HG03558 (cell line): ENCODE measurements around the gene BLTP3B.
"Not testable (repeated sequence)": the region's sequence is repeated elsewhere in the genome, so short reads cannot be mapped to it uniquely, and the experiment has no call there.

ENCODE experiments used
- ATAC-seq: cut with Tn5 transposase; IDR thresholded peaks from one replicate; pipeline ENCODE4 v1.9.1; 2021; ENCODE audit warnings: moderate number of reproducible peaks; ENCODE audit not compliant: unreplicated experiment; ENCODE audit errors: extremely low read depth

The BLTP3B gene, protein sequence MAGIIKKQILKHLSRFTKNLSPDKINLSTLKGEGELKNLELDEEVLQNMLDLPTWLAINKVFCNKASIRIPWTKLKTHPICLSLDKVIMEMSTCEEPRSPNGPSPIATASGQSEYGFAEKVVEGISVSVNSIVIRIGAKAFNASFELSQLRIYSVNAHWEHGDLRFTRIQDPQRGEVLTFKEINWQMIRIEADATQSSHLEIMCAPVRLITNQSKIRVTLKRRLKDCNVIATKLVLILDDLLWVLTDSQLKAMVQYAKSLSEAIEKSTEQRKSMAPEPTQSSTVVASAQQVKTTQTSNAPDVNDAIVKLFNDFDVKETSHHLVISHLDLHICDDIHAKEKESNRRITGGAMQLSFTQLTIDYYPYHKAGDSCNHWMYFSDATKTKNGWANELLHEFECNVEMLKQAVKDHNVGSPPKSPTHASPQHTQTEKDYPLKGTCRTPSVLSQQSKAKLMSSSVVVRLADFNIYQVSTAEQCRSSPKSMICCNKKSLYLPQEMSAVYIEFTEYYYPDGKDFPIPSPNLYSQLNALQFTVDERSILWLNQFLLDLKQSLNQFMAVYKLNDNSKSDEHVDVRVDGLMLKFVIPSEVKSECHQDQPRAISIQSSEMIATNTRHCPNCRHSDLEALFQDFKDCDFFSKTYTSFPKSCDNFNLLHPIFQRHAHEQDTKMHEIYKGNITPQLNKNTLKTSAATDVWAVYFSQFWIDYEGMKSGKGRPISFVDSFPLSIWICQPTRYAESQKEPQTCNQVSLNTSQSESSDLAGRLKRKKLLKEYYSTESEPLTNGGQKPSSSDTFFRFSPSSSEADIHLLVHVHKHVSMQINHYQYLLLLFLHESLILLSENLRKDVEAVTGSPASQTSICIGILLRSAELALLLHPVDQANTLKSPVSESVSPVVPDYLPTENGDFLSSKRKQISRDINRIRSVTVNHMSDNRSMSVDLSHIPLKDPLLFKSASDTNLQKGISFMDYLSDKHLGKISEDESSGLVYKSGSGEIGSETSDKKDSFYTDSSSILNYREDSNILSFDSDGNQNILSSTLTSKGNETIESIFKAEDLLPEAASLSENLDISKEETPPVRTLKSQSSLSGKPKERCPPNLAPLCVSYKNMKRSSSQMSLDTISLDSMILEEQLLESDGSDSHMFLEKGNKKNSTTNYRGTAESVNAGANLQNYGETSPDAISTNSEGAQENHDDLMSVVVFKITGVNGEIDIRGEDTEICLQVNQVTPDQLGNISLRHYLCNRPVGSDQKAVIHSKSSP (N-terminal part only)

DNA sequence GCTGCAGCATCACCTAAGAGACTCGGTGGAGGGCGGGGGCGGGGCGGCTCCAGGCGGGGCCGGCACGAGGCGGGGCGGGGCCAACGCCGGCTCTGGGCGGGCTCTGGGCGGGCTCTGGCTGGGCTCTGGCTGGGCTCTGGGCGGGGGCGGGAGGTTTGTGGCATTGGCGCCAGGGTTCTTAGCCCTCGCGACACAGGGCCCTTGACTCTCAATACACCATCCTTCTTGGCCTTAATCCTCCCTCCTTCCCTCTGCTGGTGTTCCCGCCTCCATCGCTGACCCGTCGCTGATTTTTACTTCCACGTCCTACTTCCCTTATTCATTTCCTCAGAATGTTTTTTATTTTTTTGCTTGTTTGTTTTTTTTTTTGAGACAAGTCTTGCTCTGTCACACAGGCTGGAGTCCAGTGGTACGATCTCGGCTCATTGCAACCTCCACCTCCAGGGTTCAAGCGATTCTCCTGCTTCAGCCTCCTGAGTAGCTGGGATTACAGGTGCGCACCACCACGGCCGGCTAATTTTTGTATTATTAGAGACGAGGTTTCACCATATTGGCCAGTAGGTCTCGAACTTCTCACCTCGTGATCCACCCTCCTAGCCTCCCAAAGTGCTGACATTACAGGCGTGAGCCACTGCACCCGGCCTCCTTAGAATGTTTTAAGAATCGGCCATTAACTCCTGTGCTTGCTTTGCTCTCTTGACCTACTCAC is at the start of gene BLTP3B:
TSS of gene BLTP3B (minus strand) at position 24 of the 709 bp plus-strand sequence. CDS start 239 bp downstream, outside the sequence.
- peak; percentile 25 for ATAC-seq

DNA sequence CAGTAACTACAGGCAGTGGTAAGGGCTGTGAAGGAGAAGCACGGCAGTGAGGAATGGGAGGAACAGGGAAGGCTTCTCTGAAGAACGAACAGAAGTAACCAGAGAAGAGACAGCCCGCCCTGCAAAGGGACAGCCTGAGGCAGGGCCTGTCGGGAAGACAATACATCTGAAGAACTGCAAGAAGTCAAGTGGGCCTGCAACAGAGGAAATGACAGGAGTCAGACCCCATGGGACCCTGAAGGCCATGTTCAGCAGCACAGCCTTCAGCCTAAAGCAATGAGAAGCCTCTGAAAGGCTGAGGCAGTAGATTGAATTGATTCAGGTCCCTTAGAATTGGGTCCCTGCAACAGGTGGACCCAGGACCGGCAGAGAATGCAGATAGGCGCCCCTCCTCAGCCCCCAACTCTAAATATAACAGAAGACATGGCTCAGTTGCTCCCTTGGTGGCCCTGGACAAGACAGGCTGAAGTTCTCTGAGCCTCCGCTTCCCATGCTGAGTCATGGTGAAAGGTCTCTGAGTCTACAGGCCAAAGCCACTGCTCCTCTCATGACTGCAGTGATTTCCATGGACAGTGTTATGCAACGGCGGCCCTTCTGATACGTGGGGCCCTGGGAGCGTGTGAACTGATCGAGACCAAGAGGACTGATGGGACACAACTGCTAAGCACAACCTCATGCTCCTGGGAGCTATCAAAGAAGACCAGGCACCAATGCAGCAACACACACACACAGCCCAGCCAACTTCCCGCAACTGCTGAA is 47.1 kb upstream of the BLTP3B start:
- no peak for ATAC-seq

DNA sequence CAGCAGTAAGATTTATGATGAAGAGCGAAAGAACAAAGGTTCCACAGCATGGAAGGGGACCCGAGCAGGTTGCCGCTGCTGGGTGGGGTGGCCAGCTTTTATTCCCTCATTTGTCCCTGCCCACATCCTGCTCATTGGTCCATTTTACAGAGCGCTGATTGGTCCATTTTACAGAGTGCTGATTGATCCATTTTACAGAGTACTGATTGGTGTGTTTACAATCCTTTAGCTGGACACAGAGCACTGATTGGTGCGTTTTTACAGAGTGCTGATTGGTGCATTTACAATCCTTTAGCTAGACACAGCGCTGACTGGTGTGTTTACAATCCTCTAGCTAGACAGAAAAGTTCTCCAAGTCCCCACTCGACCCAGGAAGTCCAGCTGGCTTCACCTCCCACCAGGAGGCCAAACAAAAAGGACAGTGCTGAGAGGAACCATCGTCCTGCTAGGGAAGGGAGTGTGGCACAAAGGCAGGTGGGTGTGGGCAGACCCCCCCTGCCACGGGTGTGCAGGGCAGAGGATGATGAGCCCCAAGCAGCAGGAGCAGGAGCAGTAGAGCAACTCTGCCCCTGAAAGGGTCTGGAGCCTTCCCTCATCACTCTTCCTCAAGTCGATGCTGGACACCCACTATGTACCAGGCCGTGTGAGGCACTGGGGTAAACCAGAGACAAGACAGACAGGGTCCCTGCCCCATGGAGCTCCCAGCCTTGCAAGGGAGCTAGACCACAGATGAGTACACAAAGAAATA is 46.4 kb upstream of the BLTP3B start:
- not testable (repeated sequence) for ATAC-seq

DNA sequence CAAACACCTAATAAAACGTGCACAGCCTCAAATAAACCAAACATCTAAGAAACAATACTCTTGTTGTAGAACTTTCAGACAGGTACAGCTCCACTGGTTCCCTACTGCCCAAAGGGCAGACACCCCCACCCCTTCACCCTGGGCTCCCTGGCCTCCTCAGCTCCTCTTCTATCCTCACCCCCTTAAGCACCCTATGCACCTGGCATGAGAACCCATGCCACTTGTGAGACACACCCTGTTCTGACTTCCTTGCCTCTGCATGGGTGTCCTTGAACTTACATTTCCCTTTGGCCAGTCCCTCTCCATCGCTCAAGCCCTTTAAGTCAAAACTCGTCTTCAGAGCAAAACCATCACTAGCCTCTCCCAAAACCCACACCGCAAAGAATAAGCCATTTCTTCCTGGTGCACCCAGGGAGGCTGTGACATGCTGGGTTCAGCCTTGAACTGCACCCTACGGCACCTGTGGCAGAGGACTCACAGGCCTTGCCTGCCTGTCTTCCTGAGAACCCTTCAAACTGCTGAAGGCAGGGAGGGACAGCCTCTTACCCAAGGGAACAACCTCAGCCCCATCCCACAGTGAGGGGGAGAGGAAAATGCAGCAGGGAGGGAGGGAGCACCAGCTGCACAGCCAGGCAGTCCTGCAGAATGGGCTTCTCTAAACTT is 45.3 kb upstream of the BLTP3B start:
- no peak for ATAC-seq

DNA sequence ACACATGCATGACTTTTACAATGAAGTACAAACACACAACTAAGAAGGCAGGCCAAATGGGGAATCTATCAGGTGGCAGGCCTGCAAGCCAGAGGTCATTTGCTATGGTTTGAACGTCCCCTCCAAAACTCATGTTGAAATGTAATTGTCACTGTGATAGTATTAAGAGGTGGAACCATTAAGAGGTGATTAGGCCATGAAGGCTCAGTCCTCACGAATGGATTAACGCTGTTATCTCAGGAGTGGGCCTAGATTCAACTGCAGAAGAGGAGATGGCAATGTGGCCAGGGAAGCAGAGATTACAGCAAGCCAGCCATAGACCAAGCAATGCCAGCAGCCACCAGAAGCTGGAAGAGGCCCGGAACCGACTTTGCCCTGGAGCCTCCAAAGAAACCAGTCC is 44.4 kb upstream of the BLTP3B start:
- ATAC-seq: no peak

DNA sequence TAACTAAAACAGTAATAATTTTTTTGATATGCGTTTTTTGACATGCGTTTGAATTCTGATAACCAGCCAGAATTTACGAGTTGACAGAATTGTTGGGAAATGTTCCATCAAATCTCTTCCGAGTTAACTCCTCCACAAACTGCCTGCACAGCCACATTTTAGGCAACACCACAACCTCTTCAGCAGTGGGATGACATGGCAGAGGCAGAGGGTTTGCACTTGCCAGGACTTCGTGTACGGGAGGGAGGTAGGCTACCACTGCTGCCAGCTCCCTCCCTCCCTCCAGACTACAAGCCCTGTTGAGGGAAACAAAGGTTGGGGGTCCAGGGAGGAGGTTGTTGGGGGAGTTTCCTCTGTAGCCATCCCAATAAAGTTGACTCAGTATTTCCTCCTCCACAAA is 43.4 kb upstream of the BLTP3B start:
- no peak for ATAC-seq

DNA sequence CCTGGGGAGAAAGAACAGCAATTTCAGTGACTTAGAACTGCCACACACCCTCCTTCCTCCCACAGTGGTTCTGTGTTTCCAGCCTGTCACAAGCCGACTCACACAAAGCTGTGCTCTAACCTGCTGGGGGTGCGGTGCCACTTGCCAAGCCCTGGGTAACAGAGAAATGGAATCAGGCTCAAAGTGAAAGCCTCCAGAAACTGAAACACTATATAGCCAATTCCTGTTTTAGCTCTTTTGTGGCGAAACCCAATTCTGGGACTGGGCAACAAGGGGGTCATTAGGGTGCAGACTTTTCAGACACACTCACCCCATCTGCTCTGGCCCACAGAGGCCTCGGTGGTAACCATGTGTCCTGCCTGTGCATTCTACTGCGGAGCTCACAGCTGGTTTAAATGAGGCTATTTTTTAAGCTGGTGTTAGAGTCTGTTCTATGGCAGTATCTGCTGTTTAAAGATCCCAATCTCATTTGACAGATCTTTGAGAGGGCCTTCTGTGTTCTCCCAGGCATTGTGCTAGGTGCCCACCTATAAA is 42.8 kb upstream of the BLTP3B start:
- peak; percentile 54 for ATAC-seq

DNA sequence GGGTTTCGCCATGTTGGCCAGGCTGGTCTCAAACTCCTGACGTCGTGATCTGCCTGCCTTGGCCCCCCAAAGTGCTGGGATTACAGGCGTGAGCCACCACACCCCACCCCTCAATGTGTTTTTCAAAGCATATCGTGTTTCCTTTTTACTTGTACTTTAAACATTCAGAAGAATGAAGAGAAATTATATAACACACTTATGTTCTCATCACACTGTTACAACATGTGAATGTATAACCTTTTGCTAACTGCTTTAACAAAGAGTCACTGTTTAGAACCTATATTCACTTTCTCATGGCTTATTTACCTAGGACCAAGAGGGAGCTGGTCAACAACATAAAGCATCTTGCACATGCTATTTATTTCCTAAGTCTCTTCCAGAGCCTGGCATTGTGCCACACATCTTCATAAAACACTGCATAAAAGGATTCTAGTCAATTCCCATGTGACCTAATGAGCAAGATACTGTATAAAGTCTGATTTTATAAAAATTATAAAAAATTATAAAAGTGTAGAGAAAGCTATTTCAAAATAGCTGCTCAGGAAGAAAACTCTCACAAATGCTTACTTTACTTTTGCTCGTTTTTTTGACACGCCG is 42.0 kb upstream of the BLTP3B start:
- ATAC-seq: no peak

DNA sequence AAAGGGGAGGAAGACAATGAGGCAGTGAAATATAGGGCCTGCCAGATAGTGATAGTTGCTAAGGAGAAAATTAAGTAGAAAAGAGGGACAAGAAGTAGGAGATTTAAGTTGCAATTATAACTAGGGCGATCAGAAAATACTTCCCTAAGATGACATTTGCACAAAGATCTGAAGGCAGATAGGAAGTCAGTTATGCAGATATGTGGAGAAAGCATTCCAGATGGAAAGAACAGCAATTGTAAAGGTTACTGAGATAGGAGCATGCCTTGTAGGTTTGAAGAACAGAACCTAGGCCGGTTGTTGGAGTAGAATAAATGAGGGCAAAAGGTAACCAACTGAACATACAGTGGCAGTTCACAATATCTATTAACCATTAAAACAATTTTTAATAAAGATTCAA is 36.6 kb upstream of the BLTP3B start:
- no peak for ATAC-seq

DNA sequence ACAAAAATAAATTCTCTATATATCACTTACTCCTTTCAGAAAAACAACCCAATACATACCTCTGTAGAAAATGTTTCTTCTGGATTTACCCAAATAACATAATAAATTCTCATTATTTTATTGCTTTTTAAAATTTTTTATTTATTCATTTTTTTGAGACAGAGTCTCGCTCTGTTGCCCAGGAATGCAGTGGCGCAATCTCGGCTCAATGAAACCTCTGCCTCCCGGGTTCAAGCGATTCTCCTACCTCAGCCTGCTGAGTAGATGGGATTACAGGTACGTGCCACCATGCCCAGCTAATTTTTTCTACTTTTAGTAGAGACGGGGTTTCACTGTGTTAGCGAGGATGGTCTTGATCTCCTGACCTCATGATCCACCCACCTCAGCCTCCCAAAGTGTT is 33.8 kb upstream of the BLTP3B start:
- ATAC-seq: not testable (repeated sequence)

DNA sequence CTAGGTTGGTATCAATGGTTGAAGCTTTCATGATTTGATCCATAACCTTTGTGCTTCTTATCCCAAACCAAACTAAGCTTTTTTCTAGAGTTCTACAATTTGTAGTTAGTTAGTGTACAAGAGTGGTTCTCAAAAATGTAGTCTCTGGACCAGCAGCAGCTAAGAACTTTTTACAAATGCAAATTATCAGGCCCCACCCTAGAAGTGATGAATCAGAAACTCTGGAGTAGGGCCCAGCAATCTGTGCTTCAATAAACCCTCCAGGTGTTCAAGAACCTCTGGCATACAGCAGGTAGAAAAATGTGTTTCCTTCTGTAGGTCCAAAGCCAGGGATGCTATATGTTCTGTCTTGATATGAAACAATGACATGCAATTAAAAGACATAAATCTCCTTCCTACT is 31.8 kb upstream of the BLTP3B start:
- ATAC-seq: no peak

DNA sequence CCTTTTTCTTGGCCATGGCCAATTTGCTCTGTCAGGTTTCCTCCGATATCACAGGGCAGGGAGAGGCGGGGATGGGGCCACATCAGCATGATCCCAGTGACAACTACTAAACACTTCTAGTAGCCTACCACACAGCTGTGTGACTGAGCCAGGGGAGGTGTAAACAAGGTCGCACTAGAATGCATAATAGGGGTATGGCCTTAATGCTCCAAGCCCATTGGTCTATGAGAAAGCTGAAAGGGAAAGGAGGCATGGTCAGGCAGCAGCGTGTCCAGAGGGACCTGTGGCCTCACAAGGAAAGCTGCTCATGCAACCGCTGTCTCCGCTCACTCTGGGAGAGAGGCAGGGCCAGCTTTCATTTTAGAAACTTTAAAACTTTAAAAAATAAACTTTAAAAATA is 30.4 kb upstream of the BLTP3B start:
- ATAC-seq: no peak

DNA sequence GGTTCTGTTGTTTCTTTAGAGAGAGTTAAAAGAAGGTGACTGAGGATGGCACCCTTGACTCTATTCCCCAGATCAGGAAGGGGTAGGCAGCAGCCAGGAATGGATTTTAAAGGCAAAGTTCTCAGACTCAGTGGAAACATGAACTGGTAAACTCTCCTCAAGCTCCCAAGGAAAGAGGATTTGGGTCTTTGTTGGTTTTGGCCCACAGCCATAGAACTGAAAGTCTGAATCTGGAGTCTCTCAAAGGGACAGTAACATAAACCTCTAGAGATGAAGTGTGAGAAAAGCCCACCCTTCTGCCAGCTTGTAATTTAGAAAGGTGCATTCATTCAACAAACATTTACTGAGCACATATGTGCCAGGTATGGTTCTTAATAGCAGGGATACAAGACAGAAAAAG is 28.6 kb upstream of the BLTP3B start:
- ATAC-seq: no peak

DNA sequence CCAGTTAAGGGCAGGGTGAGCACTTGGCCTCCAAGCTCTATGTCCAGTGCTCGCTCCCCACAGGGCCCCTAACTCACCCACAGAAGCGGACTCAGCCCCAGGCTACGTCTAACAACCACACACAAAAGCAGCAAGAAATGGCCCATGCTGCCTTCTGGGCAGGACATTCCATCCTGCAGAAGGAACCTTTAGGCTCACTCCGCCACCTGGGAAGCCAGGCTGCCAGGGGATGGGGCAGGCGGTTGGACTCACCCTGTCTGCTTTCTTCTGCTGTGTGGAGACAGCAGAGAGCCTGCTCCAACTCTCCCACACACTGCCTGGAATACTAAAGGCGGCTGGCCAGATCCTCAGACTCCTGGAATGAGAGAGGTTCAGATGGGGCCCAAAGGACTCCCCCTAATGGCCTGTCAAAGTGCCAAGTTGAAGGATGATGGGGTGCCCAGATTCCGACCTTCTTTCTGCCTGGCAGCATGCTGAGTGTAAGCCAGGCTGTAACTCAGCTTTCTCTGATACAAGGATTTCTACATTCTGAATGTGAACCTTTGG is 27.7 kb upstream of the BLTP3B start:
- no peak for ATAC-seq

DNA sequence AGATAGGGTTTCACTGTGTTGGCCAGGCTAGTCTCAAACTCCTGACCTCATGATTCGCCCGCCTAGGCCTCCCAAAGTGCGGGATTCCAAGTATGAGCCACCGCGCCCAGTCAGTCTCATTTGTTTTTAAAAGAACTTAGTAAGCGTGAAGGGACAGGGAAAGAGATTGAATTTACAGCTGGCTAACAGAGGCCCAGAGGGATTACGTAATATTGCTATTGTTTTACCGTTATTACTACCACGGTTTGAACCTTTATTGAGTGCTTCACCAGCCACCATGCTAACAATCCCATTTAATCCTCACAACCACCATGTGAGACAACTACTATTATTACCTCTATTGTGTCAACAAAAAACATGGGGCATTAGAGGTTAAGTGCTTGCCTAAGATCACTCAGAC is 26.7 kb upstream of the BLTP3B start:
- no peak for ATAC-seq

DNA sequence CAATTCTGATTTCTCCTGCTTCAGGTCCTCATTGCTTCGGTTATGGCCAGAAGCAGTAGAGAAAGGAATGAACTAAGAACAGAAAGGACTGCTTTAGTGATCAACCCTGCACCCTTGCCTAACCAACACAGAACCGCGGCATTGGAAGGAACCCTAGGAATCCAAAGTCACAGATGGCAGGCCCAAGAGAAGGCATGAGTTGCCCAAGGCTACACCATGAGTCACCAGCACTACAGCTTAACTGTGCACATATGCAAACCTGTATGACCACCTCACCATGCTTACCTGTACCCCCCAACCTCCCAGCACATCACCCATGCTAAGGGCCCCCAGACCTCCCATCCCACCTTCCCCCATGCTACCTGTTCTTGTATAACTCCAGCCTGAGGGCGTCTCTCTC is 25.9 kb upstream of the BLTP3B start:
- no peak for ATAC-seq

DNA sequence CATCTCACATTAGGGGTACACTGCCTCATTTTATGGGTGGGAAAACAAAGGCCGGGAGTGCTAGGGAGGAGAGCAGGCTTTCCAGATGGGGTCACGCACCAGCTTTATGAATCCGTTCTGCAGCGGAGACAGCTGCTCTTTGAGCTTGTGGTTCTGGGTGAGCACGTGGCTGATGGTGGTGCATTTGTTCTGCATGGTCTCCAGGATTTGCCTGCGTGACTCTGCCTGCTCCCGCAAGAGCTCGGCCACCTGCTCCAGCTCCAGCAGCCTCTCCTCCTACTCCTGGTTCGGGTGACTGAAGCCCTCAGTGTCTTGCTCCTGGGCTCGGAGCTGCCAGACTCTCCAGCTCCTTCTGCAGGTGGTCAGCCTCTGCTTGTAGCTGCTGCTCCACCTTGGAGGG is 23.6 kb upstream of the BLTP3B start:
- ATAC-seq: no peak
